ENCODE data around the gene ARFRP1.
"Not testable (repeated sequence)": the region's sequence is repeated elsewhere in the genome, so short reads cannot be mapped to it uniquely, and the experiment has no call there.

ARFRP1 gene

GRCh38 chr20:63732118-63733095 lies 24.6 kb upstream of the ARFRP1 start:
- no peak for DNase-seq

- no peak for DNase-seq
Observed at GRCh38 chr20:63731410-63731809, 23.6 kb upstream of the ARFRP1 start.

DNA sequence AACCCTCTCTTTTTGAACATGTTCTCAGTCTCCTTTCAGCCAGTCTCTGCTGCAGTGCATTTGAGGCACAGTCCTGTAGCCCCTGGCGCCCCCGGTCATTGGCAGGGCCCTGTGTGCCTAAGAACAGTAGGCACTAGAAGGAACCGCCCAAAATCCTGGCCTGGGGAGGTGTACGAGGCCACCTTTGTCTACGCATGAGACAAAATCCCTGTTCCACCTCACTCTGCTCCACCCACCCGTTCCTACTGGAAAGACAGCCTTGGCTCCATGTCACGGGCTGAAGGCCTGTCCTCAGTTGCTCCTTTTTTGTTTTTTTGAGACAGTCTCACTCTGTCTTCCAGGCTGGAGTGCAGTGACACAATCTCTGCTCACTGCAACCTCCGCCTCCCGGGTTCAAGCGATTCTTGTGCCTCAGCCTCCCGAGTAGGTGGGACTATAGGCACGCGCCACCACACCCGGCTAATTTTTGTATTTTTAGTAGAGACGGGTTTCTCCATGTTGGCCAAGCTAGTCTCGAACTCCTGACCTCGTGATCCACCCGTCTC lies 22.5 kb upstream of the ARFRP1 start:
- DNase-seq, result not testable (repeated sequence)

DNA sequence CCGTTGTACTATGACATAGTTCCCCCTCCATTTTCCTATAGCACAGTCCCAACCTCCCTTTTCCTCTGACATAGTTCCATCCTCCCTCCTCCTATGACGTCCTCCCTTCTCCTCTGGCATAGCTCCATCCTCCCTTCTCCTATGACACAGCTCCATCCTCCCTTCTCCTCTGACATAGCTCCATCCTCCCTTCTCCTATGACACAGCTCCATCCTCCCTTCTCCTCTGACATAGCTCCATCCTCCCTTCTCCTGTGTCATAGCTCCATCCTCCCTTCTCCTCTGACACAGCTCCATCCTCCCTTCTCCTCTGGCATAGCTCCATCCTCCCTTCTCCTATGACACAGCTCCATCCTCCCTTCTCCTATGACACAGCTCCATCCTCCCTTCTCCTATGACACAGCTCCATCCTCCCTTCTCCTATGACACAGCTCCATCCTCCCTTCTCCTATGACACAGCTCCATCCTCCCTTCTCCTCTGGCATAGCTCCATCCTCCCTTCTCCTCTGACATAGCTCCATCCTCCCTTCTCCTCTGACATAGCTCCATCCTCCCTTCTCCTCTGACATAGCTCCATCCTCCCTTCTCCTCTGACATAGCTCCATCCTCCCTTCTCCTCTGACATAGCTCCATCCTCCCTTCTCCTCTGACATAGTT lies 15.3 kb upstream of the ARFRP1 start:
- DNase-seq, result not testable (repeated sequence)

DNA sequence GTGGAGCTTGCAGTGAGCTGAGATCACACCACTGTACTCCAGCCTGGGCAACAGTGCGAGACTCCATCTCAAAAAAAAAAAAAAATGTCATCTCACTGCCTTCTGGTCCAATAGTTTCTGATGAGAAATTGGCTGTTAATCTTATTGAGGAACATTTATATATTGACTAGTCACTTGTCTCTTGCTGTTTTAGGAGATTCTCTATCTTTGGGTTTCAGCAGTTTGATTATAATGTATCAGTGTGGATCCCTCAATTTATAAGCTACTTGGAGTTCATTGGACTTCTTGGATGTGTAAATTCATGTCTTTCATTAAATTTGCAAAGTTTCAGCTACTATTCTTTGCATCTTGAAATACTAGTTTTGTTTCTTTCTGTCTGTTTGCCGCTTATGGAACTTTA lies 11.2 kb upstream of the ARFRP1 start:
- no peak for DNase-seq

- DNase-seq, result no peak
Observed at GRCh38 chr20:63714858-63715257, 7.1 kb upstream of the ARFRP1 start.

GRCh38 chr20:63712191-63712590 lies 4.4 kb upstream of the ARFRP1 start:
- no peak for DNase-seq

DNA sequence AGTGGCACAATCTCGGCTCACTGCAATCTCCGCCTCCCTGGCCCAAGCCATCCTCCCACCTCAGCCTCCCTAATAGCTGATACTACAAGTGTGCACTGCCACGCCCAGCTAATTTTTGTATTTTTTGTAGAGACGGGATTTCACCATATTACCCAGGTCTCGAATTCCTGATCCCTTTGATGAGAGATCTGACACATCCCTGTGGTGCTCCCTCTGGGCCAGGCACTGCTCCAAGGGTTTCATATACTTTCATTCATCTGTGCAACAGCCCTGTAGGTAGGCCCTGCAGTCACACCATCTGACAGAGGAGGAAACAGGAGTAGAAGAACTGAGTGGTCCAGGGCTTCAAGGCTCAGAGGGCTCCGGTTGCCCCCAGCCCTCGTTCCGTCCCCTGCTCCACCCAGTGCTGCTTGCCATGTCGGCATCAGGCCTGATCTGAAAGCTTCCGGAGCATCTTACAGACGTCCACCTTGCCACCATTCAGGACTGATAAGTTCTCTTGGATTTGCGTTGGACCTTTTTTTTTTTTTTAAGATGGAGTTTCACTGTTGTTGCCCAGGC lies 3.4 kb upstream of the ARFRP1 start:
- no peak for DNase-seq

GRCh38 chr20:63709149-63709527 lies 1.4 kb upstream of the ARFRP1 start:
- no peak for DNase-seq

DNA sequence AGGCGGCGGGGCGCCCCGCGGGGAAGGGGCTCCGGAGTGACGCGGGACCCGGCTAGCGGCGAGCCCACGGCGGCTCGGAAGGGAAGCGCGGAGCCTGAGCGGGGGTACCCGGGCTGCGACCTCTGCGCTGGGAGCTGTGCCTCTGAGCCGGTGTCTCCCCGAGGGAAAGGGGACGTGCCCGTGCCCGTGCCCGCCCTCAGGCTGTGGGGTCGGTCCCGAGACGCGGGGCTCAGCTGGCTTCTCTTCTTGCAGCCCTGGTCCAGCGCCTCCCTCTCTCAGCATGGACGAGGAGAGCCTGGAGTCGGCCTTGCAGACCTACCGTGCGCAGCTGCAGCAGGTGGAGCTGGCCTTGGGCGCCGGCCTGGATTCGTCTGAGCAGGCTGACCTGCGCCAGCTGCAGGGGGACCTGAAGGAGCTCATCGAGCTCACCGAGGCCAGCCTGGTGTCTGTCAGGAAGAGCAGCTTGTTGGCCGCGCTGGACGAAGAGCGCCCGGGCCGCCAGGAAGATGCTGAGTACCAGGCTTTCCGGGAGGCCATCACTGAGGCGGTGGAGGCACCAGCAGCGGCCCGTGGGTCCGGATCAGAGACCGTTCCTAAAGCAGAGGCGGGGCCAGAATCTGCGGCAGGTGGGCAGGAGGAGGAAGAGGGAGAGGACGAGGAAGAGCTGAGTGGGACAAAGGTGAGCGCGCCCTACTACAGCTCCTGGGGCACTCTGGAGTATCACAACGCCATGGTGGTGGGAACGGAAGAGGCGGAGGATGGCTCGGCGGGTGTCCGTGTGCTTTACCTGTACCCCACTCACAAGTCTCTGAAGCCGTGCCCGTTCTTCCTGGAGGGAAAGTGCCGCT lies 749 bp upstream of the ARFRP1 start:
- DNase-seq, result no peak

GRCh38 chr20:63706852-63707557 lies 771 bp downstream of the ARFRP1 start:
- peak in 1 of 2 experiments; percentile 48 for DNase-seq

DNA sequence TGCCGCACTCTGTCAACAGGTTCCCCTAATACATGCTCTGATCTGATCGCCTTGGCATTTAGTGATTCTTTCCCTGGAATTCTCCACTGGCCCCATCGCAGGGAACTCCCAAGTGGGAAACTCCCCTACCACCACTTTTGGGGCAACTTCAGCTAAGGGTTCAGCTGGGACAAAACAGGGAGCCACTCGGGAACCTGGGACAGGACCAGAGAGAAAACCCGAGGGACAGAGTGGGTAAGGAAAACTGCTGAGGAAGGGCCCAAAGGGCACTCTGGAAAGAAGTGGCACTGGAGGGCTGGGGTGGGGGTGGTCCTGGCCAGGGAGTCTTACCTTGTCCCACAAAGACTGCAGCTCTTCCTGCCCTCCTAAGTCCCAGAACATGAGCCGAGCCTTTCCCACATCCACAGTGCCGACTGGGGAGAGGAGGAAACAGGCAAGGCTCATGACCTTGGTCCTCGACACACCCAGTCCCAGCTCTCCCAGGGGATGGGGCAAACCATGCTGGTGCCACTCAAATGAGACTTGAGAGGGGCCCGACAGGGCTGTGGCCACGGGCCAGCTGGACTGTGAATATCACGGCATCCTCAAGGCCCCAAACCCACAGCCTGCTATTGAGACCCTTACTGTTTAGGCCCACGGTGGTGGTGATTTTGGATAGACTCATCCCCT lies 1.6 kb downstream of the ARFRP1 start:
- DNase-seq, result no peak

DNA sequence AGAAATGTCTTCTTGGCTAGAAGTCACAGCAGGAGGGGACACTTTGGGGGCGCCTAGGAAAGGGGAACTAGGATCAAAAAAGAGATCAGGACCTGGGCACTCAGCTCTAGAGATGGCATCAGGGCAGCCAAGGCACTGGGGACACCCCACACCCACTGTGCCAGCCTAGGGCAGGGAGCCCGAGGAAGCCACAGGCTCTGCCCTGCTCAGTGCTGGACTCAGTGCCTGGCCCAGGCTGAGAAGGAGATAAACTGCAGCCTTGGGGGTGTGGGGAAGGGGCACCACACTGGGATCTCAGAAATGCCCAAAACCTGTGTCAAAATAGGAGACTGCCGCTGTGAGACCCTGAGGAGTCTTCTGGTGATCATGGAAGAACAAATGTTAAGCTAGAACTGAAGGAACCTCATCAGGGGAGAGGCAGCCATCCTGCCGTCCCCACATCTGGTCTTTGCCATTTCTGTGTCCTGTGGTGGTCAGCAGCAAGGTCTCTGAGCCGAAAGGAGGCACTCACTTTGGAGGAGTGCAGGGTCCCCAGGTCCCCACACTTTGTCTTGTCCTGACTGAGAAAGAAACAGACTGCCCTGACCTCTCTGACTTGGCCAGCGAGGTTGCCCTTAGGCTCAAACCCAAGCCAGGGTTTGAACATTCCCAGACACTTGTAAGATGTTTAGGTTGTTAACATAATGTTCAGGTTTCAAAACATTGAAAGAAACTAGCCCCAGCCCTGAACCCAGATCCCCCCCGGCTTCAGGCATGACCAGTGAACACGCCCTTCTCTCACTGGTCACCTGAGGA lies 2.3 kb downstream of the ARFRP1 start:
- DNase-seq, result no peak

DNA sequence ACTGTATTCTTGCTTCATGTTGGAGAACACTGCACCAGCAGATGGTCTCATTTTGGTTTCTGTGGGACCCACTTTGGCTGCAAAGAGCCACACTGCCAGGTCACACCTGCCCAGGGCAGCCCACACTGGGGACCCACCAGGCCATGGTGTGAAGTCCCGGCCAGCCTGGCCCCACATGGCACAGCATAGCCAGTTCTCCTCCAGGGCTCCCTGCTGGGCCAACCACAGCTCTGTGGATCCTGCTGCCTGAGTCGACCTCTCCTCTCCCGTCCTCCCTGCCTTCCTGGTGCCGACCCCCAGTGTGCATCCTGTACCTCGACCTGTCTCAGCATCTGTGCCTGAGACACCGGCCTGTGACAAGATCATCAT lies 3.0 kb downstream of the ARFRP1 start:
- DNase-seq, result no peak

DNA sequence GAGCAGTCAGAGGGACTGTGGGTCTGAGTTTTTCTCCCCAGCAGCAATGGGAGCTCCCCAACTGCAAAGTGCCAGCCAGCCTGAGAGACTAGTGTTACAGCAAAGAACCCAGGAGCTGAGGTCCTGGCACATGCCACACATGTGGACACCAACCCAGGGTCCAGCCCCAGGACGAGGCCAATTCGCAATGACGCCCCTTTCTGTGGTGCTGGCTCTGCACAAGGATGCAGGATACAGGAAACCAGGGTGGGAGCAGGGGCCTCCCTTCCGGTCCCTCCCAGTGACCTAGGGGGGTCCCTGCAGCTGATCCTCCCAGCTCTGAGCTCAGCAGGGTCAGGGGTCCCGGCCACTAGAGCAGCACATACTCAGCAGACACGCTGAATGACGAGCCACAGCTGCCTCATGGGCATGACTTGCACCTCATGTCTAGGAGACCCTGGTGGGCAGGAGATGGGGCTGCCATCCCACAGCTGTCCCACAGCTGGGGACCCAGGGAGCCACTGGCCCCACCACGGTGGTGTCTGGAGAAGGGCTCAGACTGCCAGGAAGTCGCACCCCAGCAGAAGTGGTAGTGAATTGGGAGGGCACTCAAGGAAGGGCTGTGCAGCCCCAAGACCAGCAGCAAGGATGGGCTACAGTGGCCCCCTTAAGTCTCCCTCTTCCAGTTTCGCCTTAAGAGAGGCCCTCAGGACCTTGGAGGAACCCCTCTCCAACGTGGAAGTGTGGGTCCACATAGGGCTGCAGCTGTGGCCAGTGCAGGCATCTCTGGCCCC lies 3.6 kb downstream of the ARFRP1 start:
- DNase-seq, result no peak

DNA sequence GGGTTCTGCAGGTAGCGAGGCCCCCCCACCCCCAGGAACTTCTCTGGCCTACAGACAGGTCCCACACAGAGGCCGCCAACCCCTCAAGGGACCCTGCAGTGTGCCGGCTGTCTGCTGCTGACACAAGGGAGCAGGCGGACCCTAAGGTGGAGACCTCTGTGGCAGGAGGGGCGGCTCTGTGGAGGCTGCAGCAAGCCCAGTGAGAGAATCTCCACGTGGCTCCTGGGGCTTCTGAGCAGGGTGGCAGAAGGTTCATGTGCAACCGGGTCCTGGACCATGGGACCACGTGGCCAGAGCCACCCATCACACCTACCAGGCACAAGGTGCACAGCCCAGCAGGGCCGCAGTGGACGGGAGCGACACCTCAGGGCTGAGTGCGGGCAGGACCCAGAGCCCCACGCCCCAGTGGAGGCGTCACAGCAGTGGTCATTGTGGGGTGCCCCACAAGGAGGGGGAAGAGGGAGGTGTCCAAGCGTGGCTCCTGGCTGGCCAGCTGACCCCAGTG lies 4.3 kb downstream of the ARFRP1 start:
- no peak for DNase-seq

- DNase-seq, result no peak
Observed at GRCh38 chr20:63702751-63703470, 4.9 kb downstream of the ARFRP1 start.

- no peak for DNase-seq
Observed at GRCh38 chr20:63702036-63702665, 5.6 kb downstream of the ARFRP1 start.
